Measurements from ENCODE around the gene NCK1. TPM values are rescaled to one million over a fixed set of nuclear protein-coding genes. Genes with fewer than 3 reads are reported as not detected.

Gene NCK1
- total and polyA plus RNA-seq, 2 of the 13 experiments (the other 11 are each of a cell fraction or from before 2014, with no cell fraction given) = 14.7 to 30.4 TPM

- ATAC-seq = no peak
- H3K4me1 ChIP-seq (ENCODE audit: insufficient read depth, low read length) = no peaks in the 10 kb centered on the region
- in situ Hi-C loops (cut with HindIII; ENCODE audit: extremely low pct_ligation_motif_present, low pct_unique_long_range_greater_than_20kb) (no loop called here), intact Hi-C loops (cut with micrococcal nuclease; ENCODE audit: unreplicated experiment) (no loop called here)
- FAIRE-seq = no peak
- ChIA-PET CTCF (ENCODE audit: low intra/inter-chr PET ratio, low total read pairs) (no interaction called here), POLR2A (no interaction called here)
- no peak for TF ChIP-seq ZNF550 (CRISPR knock-in tag; IDR thresholded peaks at IDR 0.05; ENCODE audit: borderline replicate concordance)
- TF ChIP-seq CREB1 (IDR thresholded peaks at IDR 0.05) = peak; percentile 82
- TF ChIP-seq CREB1 (CRISPR knock-in tag; IDR thresholded peaks at IDR 0.05) = no peak
- H3K36me3 ChIP-seq (replicated peaks in 1 of 2; ENCODE audit: control insufficient read depth in 1 of 2, insufficient read depth in 2 of 2, low read length in 2 of 2) = no peaks in the 10 kb centered on the region
- no peak overlapping the region for H3K27ac ChIP-seq (ENCODE audit: extremely low read length, insufficient read depth, low read length)
- H2AFZ ChIP-seq (ENCODE audit: low read length) = no peak overlapping the region
- H3K27me3 ChIP-seq (ENCODE audit: control insufficient read depth in 1 of 2, insufficient read depth in 2 of 2, low read length in 2 of 2) = no peaks in the 10 kb centered on the region
- no peaks in the 10 kb centered on the region for H3K79me2 ChIP-seq (ENCODE audit: insufficient read depth, low read length)
- H3K4me2 ChIP-seq (ENCODE audit: low read depth, low read length) = no peak overlapping the region
- no peaks in the 10 kb centered on the region for H4K20me1 ChIP-seq (ENCODE audit: insufficient read depth, low read length)
- no peak for DNase-seq (ENCODE audit: low spot score)
- no TSS peak for BruUV-seq (replicated peaks)
- H3K9me3 ChIP-seq (ENCODE audit: low read length) = no peaks in the 10 kb centered on the region
- 46% methylated on average over 4 of the region's 5 CpGs for WGBS (ENCODE audit: low lambda C conversion rate)
- H3K4me3 ChIP-seq (replicated peaks in 1 of 3; ENCODE audit: insufficient read depth in 1 of 3, low read depth in 2 of 3, low read length in 3 of 3) = no peak overlapping the region
- H3K9ac ChIP-seq (ENCODE audit: insufficient read depth, low read depth, low read length) = no peak overlapping the region
These were observed 120.0 kb downstream of the NCK1 start for GRCh38 chr3:136982033-136982432.

DNA sequence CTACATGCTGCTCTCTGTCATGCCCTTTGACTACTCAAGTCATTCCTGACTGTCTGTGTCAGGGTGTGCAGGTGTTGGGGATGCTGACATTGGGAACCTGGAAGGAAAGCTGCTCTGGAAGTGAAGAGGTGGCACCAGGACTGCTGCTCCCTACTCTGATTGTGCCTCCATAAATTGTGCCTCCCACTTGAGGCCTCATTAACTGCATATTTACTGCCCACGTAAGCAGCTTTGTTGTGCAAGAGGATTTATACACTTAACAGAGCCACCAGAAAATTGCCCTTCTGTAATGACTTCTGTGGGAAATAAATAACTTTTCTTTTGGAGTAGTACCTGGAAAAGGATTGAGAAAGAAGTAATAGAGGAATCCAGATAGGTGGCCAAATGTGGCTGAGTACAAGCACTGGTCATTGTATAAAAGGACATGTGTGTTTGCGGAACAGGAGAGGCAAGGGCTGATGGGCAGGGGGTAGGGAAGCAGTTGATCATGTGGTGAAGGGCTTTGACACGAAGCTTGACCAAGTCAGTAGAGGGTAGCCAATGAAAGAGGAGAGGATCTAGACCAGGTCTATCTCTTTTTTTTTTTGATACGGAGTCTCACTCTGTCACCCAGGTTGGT, 120.6 kb downstream of the NCK1 start:
- H3K27me3 ChIP-seq (ENCODE audit: control insufficient read depth in 1 of 2, insufficient read depth in 2 of 2, low read length in 2 of 2) = no peaks in the 10 kb centered on the region
- ChIA-PET CTCF (ENCODE audit: low intra/inter-chr PET ratio, low total read pairs) (no interaction called here), POLR2A (no interaction called here)
- BruUV-seq (replicated peaks) = no TSS peak
- intact Hi-C loops (cut with micrococcal nuclease; ENCODE audit: unreplicated experiment) (no loop called here), in situ Hi-C loops (cut with HindIII; ENCODE audit: extremely low pct_ligation_motif_present, low pct_unique_long_range_greater_than_20kb) (no loop called here)
- no peak overlapping the region for H3K27ac ChIP-seq (ENCODE audit: extremely low read length, insufficient read depth, low read length)
- FAIRE-seq (no peak), ATAC-seq (no peak), DNase-seq (ENCODE audit: low spot score) (no peak)
- H3K4me3 ChIP-seq (replicated peaks in 1 of 3; ENCODE audit: insufficient read depth in 1 of 3, low read depth in 2 of 3, low read length in 3 of 3) = no peak overlapping the region
- no peaks in the 10 kb centered on the region for H3K36me3 ChIP-seq (replicated peaks in 1 of 2; ENCODE audit: control insufficient read depth in 1 of 2, insufficient read depth in 2 of 2, low read length in 2 of 2)
- H3K79me2 ChIP-seq (ENCODE audit: insufficient read depth, low read length) = no peaks in the 10 kb centered on the region
- no peak overlapping the region for H3K9ac ChIP-seq (ENCODE audit: insufficient read depth, low read depth, low read length)
- no peak overlapping the region for H3K4me2 ChIP-seq (ENCODE audit: low read depth, low read length)
- no peaks in the 10 kb centered on the region for H3K9me3 ChIP-seq (ENCODE audit: low read length)
- WGBS (ENCODE audit: low lambda C conversion rate) = 84% methylated on average over 4 of the region's 4 CpGs
- no peak overlapping the region for H2AFZ ChIP-seq (ENCODE audit: low read length)
- no peaks in the 10 kb centered on the region for H4K20me1 ChIP-seq (ENCODE audit: insufficient read depth, low read length)
- H3K4me1 ChIP-seq (ENCODE audit: insufficient read depth, low read length) = no peaks in the 10 kb centered on the region
- no peak for TF ChIP-seq RFXAP (CRISPR knock-in tag; IDR thresholded peaks at IDR 0.05; ENCODE audit: borderline replicate concordance)
- no peak for TF ChIP-seq IRF2 (CRISPR knock-in tag; IDR thresholded peaks at IDR 0.05)
- no peak for TF ChIP-seq E2F2 (CRISPR knock-in tag; IDR thresholded peaks at IDR 0.05; ENCODE audit: borderline replicate concordance)
- no peak for TF ChIP-seq MTF1 (CRISPR knock-in tag; IDR thresholded peaks at IDR 0.05)
- no peak for TF ChIP-seq ZBTB10 (CRISPR knock-in tag; IDR thresholded peaks at IDR 0.05; ENCODE audit: borderline replicate concordance)
- TF ChIP-seq KAT2B (IDR thresholded peaks at IDR 0.05; ENCODE audit: borderline replicate concordance, low read depth, low read length) = no peak
- TF ChIP-seq ARNT2 (CRISPR knock-in tag; IDR thresholded peaks at IDR 0.05; ENCODE audit: low read depth) = no peak
- no peak for TF ChIP-seq FOXA3 (CRISPR knock-in tag; IDR thresholded peaks at IDR 0.05)
- no peak for TF ChIP-seq TSC22D2 (CRISPR knock-in tag; IDR thresholded peaks at IDR 0.05; ENCODE audit: borderline replicate concordance)
- TF ChIP-seq ZBTB33 (CRISPR knock-in tag; IDR thresholded peaks at IDR 0.05) = no peak
- no peak for TF ChIP-seq KDM4B (CRISPR knock-in tag; IDR thresholded peaks at IDR 0.05)
